22Rv1 (cell line): ENCODE results near the gene SETD4.

Experiments
- ZFX ChIP-seq: fragments of 450-650 bp; IDR thresholded peaks from 2 replicates; pipeline ENCODE4 v1.6.1; 2017; ENCODE audit warnings: antibody characterized with exemption, borderline replicate concordance
- TF ChIP-seq, protein P1 (sequence below): fragments of 450-650 bp; IDR thresholded peaks from 2 replicates; pipeline ENCODE4 v1.5.1; 2017; ENCODE audit warnings: mild to moderate bottlenecking

- TF ChIP-seq, protein P1, sequence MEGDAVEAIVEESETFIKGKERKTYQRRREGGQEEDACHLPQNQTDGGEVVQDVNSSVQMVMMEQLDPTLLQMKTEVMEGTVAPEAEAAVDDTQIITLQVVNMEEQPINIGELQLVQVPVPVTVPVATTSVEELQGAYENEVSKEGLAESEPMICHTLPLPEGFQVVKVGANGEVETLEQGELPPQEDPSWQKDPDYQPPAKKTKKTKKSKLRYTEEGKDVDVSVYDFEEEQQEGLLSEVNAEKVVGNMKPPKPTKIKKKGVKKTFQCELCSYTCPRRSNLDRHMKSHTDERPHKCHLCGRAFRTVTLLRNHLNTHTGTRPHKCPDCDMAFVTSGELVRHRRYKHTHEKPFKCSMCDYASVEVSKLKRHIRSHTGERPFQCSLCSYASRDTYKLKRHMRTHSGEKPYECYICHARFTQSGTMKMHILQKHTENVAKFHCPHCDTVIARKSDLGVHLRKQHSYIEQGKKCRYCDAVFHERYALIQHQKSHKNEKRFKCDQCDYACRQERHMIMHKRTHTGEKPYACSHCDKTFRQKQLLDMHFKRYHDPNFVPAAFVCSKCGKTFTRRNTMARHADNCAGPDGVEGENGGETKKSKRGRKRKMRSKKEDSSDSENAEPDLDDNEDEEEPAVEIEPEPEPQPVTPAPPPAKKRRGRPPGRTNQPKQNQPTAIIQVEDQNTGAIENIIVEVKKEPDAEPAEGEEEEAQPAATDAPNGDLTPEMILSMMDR = no peak
- no peak for TF ChIP-seq ZFX
Measured at GRCh38 chr21:36039861-36040260, 20.5 kb downstream of the SETD4 start.
